ENCODE results near the gene METTL22. TPM values are rescaled to one million over a fixed set of nuclear protein-coding genes. Genes with fewer than 3 reads are reported as not detected.

METTL22 gene
- total and polyA plus RNA-seq, 10 of the 15 experiments (the other 5 are each of a cell fraction or from before 2014, with no cell fraction given), result 6.4 to 34.7 (median 18.8) TPM

DNA sequence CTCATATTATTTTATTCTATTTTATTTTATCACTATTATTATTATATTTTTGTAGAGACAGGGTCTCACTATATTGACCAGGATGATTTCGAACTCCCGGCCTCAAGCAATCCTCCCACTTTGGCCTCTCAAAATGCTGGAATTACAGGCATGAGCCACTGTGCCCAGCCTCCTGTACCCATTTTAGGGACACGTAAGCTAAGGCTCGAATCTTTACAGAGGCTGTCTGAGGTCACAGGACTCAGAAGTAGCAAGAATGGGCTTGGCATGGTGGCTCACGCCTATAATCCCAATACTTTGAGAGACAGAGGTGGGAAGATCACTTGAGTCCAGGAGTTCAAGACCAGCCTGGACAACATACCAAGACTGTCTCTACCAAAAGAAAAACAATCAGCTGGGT, 40.2 kb downstream of the METTL22 start:
- POLR2A ChIA-PET, result interaction anchor here (1.0 to 1.3 kb wide), 2 partner anchors 207 to 218 kb away, joined by 3 read pairs; partner anchors contain the start of gene CARHSP1
- WGBS (ENCODE audit: insufficient coverage, insufficient replicate concordance, low lambda C conversion rate, missing lambda C conversion rate), result 49% methylated on average over 5 of the region's 5 CpGs
- in situ Hi-C loops (cut with MboI), result loop anchor here (5.0 kb wide), 1 partner anchor 136 kb away; the partner anchor contains the start of genes PMM2 and TMEM186
- RAD21 ChIA-PET (ENCODE audit: unreplicated experiment), result interaction anchor here (1.0 to 4.8 kb wide), 11 partner anchors 8 to 477 kb away, joined by 3 to 32 read pairs (median 4); partner anchors contain the start of gene CARHSP1
- SMC1A ChIA-PET (ENCODE audit: uncharacterized antibody, unreplicated experiment), result interaction anchor here (0.8 to 5.8 kb wide), 11 partner anchors 9 to 473 kb away, joined by 3 to 37 read pairs (median 5); partner anchors contain the start of gene LITAFD
- Histone ChIP-seq H2AFZ (ENCODE audit: control insufficient read depth, low read depth, low read length) (no peak overlapping the region), H3K4me3 (no peak overlapping the region), H3K4me1 (ENCODE audit: control insufficient read depth, insufficient read depth, low read length) (no peaks in the 10 kb centered on the region), H3K4me2 (ENCODE audit: control insufficient read depth, insufficient read depth) (no peak overlapping the region), H3K9ac (ENCODE audit: control insufficient read depth, insufficient read depth, low read length) (no peak overlapping the region), H3K79me2 (ENCODE audit: control insufficient read depth, insufficient read depth, low read length) (no peaks in the 10 kb centered on the region), H3K27ac (ENCODE audit: control insufficient read depth, insufficient read depth) (no peak overlapping the region), H3K27me3 (replicated peaks in 1 of 2; ENCODE audit: control insufficient read depth in 2 of 2, insufficient read depth in 2 of 2, low read length in 1 of 2) (no peaks in the 10 kb centered on the region), H4K20me1 (ENCODE audit: control insufficient read depth, insufficient read depth) (no peaks in the 10 kb centered on the region), H3K9me3 (replicated peaks; ENCODE audit: control insufficient read depth, insufficient read depth, low read length) (no peaks in the 10 kb centered on the region), H3K36me3 (ENCODE audit: control insufficient read depth in 2 of 2, insufficient read depth in 2 of 2, low read length in 1 of 2) (no peaks in the 10 kb centered on the region)
- TF ChIP-seq BHLHE40 (IDR thresholded peaks at IDR 0.05; ENCODE audit: borderline replicate concordance in 1 of 2, low read depth in 2 of 2, low read length in 1 of 2) (no peak), SUZ12 (IDR thresholded peaks at IDR 0.05; ENCODE audit: unreplicated experiment) (no peak), POLR2A (IDR thresholded peaks at IDR 0.05; ENCODE audit: low read depth, low read length) (no peak), CHD2 (IDR thresholded peaks at IDR 0.05; ENCODE audit: borderline replicate concordance, low read depth, low read length) (no peak), HDGF (IDR thresholded peaks at IDR 0.05) (no peak), HDAC2 (IDR thresholded peaks at IDR 0.05) (no peak), RCOR1 (conservative IDR thresholded peaks at IDR 0.05; ENCODE audit: low read depth, low read length) (no peak), CHD4 (IDR thresholded peaks at IDR 0.05) (no peak)
- TF ChIP-seq, protein P1, sequence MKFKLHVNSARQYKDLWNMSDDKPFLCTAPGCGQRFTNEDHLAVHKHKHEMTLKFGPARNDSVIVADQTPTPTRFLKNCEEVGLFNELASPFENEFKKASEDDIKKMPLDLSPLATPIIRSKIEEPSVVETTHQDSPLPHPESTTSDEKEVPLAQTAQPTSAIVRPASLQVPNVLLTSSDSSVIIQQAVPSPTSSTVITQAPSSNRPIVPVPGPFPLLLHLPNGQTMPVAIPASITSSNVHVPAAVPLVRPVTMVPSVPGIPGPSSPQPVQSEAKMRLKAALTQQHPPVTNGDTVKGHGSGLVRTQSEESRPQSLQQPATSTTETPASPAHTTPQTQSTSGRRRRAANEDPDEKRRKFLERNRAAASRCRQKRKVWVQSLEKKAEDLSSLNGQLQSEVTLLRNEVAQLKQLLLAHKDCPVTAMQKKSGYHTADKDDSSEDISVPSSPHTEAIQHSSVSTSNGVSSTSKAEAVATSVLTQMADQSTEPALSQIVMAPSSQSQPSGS (IDR thresholded peaks at IDR 0.05; ENCODE audit: low read length), result no peak
- TF ChIP-seq, protein P2, sequence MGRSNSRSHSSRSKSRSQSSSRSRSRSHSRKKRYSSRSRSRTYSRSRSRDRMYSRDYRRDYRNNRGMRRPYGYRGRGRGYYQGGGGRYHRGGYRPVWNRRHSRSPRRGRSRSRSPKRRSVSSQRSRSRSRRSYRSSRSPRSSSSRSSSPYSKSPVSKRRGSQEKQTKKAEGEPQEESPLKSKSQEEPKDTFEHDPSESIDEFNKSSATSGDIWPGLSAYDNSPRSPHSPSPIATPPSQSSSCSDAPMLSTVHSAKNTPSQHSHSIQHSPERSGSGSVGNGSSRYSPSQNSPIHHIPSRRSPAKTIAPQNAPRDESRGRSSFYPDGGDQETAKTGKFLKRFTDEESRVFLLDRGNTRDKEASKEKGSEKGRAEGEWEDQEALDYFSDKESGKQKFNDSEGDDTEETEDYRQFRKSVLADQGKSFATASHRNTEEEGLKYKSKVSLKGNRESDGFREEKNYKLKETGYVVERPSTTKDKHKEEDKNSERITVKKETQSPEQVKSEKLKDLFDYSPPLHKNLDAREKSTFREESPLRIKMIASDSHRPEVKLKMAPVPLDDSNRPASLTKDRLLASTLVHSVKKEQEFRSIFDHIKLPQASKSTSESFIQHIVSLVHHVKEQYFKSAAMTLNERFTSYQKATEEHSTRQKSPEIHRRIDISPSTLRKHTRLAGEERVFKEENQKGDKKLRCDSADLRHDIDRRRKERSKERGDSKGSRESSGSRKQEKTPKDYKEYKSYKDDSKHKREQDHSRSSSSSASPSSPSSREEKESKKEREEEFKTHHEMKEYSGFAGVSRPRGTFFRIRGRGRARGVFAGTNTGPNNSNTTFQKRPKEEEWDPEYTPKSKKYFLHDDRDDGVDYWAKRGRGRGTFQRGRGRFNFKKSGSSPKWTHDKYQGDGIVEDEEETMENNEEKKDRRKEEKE (IDR thresholded peaks at IDR 0.05), result no peak
- FAIRE-seq (no peak), ATAC-seq (no peak), DNase-seq (ENCODE audit: low read depth, low spot score) (no peak)
- intact Hi-C loops (cut with micrococcal nuclease; ENCODE audit: unreplicated experiment), result loop anchor here (1.0 to 2.0 kb wide), 3 partner anchors 131 to 473 kb away; no protein-coding TSS in a partner anchor
- CTCF ChIA-PET, result interaction anchor here (0.6 to 7.7 kb wide), 18 partner anchors 8 to 477 kb away, joined by 3 to 72 read pairs (median 4); partner anchors contain the start of genes ABAT and LITAFD
- BruUV-seq (replicated peaks), result no TSS peak

All from GM12878 (cell line).